ENCODE results near the gene NKX1-2.

The NKX1-2 gene

DNA sequence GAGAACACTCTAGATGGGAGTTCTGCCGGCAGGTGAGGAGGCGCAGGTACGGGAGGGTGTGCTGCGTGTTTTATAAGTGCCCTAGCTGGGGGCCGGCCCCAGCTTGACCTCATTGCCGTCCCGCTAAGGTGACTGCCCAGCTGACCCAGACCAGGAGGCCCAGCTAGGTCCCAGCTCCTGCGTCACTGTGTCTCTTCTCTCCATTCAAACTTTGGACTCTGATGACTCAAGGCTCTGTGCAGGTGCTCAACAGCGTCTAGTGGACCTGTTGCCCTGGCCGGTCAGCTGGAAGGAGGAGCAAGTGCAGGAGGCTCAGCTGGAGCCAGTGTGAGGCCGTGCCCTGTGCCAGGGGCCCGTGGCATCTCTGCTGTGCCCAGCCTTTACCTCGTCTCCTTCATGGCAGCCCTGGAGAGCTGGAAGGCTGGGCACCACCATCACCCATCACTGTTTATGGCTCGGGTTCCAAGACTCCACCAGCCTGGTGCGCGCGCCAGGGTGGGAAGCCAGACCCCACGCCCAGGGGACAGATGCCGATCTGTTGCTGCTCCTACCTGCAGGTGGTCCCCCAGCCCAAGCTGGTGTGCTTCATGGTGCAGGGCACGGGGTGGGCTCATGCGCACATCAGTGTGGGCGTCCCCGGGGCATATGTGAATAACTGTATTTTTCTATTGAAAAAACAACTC is 26.3 kb upstream of the NKX1-2 start:
- DNase-seq (ENCODE audit: low spot score): no peak

DNA sequence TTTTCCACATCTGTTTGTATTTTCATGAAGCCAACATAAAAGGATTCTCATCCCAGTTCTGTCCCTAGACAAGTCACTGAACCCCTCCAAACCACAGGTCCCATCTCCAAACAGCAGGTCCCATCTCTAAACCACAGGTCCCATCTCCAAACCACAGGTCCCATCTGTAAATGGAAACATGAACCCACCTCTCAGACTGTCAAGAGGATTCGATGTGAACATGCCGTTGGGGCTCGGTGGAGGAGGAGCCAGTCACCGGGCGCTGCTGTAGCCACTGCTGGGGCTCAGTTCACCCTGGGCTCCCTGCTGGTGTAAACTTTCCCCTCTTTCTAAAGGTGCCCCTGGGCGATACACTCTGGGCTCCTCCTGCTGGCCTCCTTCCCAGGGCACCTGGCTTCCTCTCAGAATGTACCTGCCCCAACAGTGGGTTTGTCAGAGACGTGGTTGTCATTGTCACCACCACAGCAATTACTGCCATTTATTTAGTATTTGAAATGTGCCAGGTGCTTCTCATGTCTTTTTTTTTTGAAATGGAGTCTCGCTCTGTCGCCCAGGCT is 24.8 kb upstream of the NKX1-2 start:
- DNase-seq (ENCODE audit: low spot score): no peak

DNA sequence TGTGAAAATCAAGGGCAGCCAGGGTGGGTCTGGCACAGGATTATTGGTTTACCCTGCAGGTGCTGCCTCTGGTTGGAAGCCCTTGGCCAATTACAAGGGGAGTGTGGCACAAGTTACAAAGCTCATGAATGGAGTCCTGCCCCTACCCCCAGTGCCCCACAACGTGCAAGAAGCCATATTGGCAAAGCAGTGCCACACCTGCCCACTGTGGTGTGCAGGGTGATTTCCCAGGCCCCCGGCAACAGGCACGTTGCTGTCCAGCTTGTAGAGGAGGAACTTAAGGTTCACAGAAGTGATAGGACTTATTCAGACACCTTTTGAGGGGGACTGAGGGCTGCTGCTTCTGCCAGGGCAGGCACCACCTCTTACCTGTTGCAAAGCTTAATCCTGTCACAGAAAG is 23.2 kb upstream of the NKX1-2 start:
- no peak for DNase-seq (ENCODE audit: low spot score)

DNA sequence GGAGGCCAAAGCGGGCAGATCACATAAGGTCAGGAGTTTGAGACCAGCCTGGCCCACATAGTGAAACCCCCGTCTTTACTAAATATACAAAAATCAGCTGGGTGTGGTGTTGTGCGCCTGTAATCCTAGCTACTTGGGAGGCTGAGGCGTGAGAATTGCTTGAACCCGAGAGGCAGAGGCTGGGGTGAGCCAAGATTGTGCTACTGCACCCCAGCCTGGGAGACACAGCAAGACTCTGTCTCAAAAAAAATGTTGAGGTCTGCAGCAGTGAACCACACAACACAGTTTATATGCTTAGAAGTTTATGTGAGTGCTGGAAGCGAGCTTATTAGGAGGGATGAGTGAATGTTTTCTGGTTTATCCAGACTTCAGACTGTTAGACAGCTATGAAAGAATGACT is 22.2 kb upstream of the NKX1-2 start:
- DNase-seq (ENCODE audit: low spot score): no peak

DNA sequence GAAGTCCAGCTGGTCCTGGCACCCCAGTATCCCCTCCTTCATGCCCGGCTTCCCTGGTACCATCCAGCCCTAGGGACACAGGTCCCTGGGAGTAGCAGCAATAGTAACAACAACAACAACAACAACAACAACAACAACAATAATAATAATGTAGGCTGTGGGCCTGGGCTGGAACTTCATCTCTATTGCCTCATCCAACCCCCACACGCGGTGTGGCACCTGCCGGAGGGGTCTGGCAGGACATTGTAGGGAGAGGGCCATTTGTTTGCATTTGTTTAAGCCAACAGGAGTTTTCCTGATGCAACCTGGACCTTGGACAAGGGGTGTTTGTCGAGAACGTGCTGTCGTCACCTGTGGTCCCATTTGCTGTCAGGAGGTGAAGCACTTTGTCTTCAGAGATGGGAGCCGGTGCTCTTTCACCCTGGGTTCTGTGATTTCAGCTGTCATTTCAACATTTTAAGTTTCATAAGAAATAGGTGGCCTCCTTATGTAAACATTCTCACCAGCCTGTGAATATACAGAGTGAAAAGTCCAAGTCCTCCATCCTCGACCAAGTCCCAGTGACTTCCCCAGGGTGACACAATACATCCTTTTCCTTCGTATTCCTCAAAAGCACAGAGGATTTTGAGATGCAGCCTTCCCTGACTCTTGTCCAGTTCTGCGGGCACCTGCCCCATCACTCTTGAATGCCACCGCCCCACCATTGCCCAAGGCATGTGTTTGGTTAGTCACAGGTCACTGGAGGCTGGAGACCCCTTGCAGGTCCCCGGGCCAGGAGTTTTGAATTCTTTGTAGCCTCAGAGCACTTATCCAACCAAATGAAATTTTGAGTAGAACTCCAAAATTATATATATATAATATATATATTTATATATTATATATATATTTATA is 21.0 kb upstream of the NKX1-2 start:
- no peak for DNase-seq (ENCODE audit: low spot score)

DNA sequence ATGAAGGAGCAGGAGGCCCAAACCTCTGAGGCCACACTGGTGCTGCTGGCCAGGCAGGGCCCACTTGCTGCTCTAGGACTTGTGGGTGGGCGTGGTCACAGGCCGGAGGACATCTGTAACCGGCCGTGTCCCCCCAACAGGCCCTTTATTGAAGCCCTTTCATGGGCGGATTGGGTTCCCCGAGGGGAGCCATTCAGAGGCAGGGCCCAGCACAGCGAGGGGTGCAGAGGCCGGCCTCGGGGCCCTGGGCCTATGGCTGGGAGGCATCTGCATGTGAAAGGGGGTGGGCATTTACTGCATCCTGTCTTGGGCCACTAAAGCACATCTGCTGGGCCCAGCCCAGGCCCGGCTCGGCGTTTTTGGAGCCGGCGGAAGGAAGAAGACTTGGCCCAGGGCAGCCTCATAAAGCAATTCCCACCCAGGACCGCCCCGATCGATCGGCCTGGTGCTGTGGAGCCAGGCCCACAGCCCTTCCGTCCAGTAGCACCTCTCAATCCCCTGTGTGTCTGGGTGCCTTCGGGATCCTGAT is 20.2 kb upstream of the NKX1-2 start:
- no peak for DNase-seq (ENCODE audit: low spot score)

DNA sequence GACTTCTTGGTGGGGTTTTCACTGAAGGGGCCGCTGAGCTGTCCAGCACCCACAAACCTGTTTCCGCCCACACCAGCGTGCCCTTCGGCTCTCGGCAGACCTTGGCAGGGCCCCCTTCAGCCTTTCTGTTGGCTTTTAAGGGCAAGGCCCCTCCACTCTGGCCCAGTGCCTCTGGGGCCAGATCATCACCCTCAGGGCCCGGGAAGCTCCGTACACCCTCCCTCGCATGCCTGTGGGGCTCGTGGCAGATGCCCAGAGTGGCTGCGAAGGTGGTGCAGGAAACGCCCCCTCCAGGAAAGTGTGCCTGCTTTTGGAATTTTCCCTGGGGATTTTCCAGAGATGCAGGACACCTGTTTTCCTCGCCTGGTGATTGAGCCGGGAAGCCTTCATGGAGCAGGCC is 18.8 kb upstream of the NKX1-2 start:
- no peak for DNase-seq (ENCODE audit: low spot score)

DNA sequence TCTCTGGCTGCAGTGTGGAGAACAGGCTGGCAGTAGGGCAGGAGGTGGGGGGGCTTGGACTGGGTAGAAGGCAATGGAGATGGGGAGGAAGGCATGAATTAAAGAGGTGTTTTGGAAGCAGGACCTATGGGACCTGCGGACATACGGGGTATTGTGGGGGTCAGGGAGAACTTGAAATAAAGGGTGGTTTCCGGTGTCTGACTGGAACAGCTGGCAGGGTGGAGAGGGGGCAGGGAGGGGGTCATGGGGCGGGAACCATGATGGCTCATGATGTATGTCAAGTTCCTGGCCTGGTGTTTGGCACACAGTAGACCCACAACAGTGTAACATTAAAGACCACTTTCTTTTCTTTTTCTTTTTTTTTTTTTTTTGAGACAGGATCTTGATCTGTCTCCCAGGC is 17.3 kb upstream of the NKX1-2 start:
- DNase-seq (ENCODE audit: low spot score): no peak

DNA sequence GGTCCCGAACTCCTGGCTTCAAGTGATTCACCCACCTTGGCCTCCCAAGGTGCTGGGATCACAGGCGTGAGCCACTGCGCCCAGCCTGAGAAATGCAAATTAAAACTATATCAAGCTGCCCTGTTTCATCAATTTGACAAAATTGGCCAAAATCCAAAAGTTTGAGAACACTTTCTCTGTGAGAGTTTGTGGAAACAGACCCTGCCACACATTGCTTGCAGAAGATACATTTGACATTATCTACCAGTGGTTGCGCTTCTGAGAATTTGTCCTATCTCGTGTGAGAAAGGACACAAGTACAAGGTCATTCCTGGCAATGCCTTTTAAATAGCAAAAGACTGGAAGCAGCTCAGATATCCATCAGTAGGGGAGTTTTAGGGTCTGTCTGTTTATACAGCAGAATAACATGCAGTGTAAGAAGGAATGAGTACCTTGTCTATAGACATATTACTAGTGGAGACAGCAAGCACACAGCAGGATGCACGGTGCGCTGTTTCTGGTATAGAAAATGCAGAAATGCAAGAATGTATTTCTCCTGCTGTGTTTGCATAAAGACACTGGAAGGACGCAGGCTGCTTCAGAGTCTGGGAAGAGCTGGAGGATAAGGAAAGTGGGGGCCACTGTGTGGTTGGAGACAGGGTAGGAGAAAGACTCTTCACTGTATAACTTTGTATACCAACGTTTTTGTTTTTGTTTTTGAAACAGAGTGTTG is 16.1 kb upstream of the NKX1-2 start:
- no peak for DNase-seq (ENCODE audit: low spot score)

DNA sequence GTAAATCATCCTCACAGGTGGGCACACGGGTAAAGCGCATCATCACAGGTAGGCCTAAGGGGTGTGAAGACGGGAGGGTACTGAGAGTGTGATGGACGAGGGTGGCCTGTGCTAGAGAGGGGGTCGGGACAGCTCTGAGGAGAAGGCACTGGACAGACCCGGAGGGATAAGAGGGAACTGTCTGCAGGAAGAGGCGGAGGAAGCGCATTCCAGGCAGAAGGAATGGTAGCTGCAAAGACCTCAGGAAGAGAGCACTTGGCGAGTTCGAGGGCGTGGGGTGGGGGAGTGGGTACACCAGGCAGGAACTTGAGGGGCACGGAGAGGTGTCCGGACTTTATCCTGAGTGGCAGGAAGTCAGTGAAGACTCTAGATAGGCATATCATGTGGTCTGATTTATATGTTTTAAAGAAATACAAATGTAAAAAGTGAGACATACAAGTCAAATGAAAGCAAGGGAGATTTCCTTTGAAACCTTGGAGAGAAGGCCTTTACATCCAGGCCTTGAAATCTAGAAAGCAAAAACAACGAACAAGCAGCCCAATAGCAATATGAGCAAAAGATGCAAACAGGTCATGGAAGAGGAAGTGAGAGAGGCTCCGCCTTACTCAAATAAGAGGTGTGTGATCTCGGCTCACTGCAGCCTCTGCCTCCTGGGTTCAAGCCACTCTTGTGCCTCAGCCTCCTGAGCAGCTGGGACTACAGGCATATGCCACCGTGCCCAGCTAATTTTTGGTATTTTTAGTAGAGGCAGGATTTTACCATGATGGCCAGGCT is 15.4 kb upstream of the NKX1-2 start:
- DNase-seq (ENCODE audit: low spot score): no peak

DNA sequence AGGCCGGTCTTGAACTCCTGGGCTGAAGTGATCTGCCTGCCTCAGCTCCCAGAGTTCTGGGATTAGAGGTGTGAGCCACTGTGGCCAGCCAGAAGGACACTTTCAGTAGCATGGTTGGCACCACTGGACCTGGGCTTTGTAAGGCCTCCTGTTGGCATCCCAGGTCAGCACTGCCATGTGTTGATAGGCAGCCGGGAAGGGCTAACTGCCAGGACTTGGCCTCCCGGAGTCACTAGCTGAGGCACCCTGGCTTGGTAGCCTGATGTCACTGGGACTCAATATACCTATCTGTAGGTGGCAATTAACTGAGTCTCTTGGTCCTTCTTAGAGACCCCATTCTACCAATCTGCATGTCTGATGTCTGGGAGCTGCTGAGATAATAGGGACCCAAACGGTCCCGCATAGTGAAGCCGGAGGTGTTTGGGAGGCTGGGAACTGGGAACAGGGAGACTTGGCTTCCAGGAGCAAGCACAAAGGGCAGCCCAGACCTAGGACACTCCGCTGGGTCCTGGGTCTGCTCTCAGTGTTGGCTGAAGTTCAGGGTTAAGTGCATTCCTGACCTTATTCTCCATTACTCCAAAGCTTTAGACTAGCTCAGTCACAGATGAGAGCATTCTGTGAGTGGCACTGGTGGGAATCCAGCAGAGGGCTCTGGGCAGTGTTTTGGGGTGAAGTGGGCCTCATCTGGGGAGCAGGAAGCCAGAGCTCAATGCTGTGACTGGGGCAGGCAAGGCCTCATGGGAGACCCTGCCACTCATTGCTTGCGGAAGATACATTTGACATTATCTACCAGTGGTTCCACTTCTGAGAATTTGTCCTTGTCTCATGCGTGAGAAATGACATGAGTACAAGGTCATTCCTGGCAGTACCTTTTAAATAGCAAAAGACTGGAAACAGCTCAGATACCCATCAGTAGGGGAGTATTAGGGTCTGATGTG is 14.5 kb upstream of the NKX1-2 start:
- DNase-seq (ENCODE audit: low spot score): no peak

DNA sequence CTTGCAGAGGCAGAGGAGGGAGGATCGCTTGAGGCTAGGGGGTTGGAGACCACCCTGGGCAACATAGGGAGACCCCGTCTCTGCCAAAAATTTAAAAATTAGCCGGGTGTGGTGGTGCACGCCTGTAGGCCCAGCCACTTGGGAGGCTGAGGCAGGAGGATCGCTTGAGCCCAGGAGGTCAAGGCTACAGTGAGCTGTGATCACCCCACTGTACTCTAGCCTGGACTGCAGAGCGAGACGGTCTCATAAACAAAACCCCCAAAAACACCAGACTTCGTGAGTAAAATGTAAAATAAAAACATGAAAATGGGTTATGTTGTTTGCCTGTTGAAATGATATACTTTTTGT is 12.5 kb upstream of the NKX1-2 start:
- DNase-seq (ENCODE audit: low spot score): no peak

DNA sequence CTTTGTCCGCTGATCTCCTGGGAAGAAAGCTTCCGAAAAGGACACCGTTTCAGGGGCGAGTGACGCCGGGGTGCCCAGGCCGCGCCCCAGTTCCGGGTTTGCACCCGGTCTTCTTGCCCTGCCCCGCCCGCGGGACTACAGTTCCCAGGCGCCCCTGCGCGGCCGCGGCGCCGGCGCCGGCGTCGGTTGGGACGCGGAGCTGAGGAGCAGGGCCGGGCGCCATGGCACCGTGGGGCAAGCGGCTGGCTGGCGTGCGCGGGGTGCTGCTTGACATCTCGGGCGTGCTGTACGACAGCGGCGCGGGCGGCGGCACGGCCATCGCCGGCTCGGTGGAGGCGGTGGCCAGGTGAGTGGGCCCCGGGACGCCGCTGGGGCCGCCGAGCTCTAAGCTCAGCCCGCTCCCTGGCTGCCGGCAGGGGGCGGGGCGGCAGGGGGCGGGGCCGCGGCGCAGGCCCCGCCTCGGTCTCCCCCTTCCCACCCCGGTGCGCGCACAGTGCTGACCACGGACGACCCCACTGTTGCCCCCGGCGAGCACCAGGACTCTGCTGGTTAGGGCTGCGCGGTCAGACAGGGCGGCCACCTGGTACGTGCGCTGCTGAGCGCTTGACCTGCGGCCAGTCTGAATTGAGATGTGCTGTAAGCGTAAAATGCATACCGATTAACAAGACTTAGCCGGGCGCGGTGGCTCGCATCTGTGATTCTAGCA is 12.0 kb upstream of the NKX1-2 start, which contains the start of gene LHPP:
LHPP (plus strand) TSS at position 182 of the 706 bp plus-strand sequence; CDS start at position 222, 40 bp downstream.
- DNase-seq (ENCODE audit: low spot score): peak; percentile 87

DNA sequence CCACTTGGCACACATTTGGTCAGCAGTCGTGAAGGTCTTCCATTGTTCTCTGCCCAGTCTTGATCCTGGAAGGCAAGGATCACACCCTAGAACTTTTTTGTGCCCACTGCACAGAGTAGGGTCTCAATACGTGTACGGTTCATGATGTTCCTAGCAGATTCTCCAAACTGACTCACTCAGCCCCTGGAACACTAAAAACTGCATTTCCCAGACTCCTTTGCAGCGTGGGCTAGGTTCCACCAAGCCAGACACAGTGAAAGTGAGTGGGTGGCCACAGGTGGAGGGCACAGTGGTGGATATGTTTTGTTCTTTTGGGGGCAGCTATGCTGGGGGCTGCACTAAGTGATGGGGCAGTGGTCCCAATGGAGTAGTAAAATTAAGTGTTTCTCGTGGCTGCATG is 10.3 kb upstream of the NKX1-2 start:
- no peak for DNase-seq (ENCODE audit: low spot score)

DNA sequence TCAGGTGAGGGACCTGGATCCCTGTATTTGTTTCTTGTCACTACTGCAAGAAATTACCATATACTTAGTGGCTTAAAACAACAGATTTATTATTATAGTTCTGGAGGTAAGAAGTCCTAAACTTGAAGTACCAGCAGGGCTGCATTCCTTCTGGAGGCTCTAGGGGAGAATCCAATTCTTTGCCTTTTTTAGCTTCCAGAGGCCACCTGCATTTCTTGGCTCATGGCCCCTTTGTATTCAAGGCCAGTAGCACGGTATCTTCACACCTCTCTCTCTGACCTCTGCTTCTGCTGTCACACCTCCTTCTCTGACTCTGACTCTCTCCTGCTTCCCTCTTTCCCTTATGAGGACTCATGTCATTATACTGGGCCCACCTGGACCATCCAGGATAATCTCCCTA is 9.6 kb upstream of the NKX1-2 start:
- DNase-seq (ENCODE audit: low spot score): no peak

DNA sequence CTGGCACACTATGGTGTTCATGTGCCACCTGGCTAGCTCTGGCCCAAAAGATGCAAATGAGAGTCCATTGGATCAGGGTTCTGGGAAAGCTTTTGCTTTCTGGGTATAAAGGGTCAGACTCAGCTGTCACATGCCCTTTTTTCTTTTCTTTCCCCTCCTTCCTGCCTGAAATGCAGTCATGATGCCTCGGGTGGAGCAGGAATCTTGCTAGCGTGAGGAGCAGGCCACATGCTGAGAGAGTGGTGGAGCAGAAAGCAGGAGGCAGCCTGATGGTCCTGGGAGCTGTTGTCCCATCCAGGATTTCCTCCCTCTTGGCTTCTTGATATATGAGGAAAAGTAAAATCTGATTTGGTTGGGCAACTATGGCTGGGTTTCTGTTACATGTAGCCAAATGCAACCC is 9.1 kb upstream of the NKX1-2 start:
- DNase-seq (ENCODE audit: low spot score): no peak

DNA sequence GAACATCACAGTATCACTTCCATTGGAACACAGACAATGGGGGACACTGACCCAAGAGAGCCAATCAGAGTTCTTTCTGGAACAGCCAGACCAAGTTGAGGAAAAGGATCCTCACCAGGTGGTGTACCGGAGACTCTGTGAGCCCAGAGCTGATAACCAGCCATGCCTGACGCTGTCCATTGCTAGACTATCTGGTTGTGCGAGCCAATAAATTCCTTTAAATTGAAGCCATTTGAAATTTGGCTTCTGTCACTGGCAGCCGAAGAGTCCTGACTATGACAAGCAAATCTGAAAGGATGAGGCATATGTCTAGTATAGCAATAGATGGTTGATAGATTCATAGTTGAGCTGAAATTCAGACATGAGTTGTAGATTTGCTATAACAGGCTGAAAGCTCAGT is 8.6 kb upstream of the NKX1-2 start:
- DNase-seq (ENCODE audit: low spot score): no peak

DNA sequence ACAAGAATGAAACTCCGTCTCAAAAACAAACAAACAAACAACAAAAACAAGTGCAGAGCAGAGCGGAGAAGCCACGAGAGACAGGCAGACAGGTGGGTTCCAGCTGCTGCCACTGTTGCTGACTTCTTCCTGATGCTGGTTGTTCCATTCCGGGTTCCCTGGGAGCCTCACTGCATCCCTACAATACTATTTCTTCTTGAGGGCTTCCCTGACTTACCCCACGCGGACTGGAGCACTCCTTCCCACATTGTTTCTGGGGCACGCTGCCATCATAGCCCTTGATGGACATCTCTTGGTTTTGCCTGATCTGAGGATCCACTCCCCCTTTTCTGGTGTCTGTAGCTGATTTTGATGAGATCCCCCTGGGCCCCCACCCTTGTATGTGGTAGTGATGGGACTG is 5.6 kb upstream of the NKX1-2 start:
- DNase-seq (ENCODE audit: low spot score): no peak

DNA sequence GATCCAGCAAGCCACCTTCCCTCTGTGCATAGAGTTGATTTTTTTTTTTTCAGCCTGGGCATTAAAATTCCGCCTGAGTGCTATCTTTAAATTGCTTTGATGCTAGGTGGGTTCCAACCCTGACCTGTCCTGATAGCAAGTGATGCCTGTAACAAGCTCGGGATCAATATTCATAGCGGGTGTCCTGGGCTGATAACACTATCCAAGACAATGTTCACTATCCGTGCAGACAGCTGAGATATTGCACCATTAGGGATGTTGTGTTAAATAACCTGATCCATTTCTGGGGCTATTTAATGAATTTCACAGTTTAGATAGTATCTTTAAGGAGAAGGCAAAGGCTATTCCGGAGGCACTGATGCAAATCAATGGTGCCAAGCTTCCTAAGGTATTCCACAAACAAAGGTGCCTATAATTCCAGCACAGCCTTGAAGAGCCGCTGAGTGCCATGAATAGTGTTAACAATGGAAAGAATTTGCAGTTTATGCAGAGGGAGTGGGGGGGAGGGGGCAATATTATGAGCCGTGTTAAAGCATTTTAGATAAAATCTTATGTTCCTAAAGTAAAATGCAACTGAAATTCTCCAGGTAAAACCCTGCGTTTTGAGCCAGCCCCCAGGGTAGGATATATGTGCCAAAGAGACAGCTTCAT is 4.2 kb upstream of the NKX1-2 start:
- no peak for DNase-seq (ENCODE audit: low spot score)

Data from RKO (cell line).